PC-9 (cell line): ENCODE measurements around the gene MSH3. TPM values are rescaled to one million over a fixed set of nuclear protein-coding genes. Genes with fewer than 3 reads are reported as not detected.

ENCODE experiments used
- BruUV-seq: library from RNA; stranded (reverse); fragments of 400-500 nt; replicated peaks from 2 replicates; lab custom pipeline; 2021; lab: Mats Ljungman, UMichigan
- CTCF ChIA-PET: fragments of 300-600 bp; sonication (Branson Sonifier 250); formaldehyde crosslinking; loops from one replicate; lab custom pipeline; 2022; ENCODE audit warnings: antibody characterized with exemption; lab: Charles Lee
- POLR2A ChIA-PET: fragments of 300-600 bp; sonication (Branson Sonifier 250); formaldehyde crosslinking; loops from one replicate; lab custom pipeline; 2022; ENCODE audit warnings: antibody characterized with exemption; ENCODE audit not compliant: unreplicated experiment; lab: Charles Lee
- DNase-seq, 2 experiments: peaks; one replicate each; pipeline versions ENCODE4 v3.0.0 to v3.0.0-alpha.2; 2015 to 2022; ENCODE audit warnings: mixed read lengths in 1 of 2
- H2AFZ ChIP-seq: fragments of 200-600 bp; sonication (generic); 2 replicates; pipeline ENCODE4 v1.8.1; 2017; ENCODE audit warnings: antibody characterized with exemption
- H3F3A ChIP-seq: fragments of 200-600 bp; sonication (generic); 2 replicates; pipeline ENCODE4 v1.8.1; 2017; ENCODE audit warnings: antibody characterized with exemption, mild to moderate bottlenecking, low read depth; ENCODE audit not compliant: insufficient read depth
- H3K27ac ChIP-seq: fragments of 200-600 bp; sonication (generic); 2 replicates; pipeline ENCODE4 v1.6.1; 2016; ENCODE audit warnings: mixed run types
- H3K27me3 ChIP-seq: fragments of 200-600 bp; sonication (generic); 2 replicates; pipeline ENCODE4 v1.6.1; 2016; ENCODE audit warnings: low read depth, mixed run types; ENCODE audit not compliant: insufficient read depth
- H3K36me3 ChIP-seq: fragments of 200-600 bp; sonication (generic); 2 replicates; pipeline ENCODE4 v1.6.1; 2016; ENCODE audit warnings: low read depth, mixed run types
- H3K4me1 ChIP-seq: fragments of 200-600 bp; sonication (generic); replicated peaks from 2 replicates; pipeline ENCODE4 v1.6.1; 2016; ENCODE audit warnings: mixed run types; ENCODE audit not compliant: insufficient read depth
- H3K4me2 ChIP-seq: fragments of 200-600 bp; sonication (generic); 2 replicates; pipeline ENCODE4 v1.6.1; 2017; ENCODE audit warnings: mixed run types
- H3K4me3 ChIP-seq: fragments of 200-600 bp; sonication (generic); 2 replicates; pipeline ENCODE4 v1.6.1; 2016; ENCODE audit warnings: mixed run types
- H3K79me2 ChIP-seq: fragments of 200-600 bp; sonication (generic); 2 replicates; pipeline ENCODE4 v1.6.1; 2017; ENCODE audit warnings: low read depth, mixed run types
- H3K9me2 ChIP-seq: fragments of 200-600 bp; sonication (generic); 2 replicates; pipeline ENCODE4 v1.8.1; 2017; ENCODE audit warnings: mild to moderate bottlenecking; ENCODE audit not compliant: insufficient read depth
- H3K9me3 ChIP-seq: fragments of 200-600 bp; sonication (generic); 2 replicates; pipeline ENCODE4 v1.8.1; 2016; ENCODE audit warnings: low read depth; ENCODE audit not compliant: insufficient read depth
- H4K20me1 ChIP-seq: fragments of 200-600 bp; sonication (generic); 2 replicates; pipeline ENCODE4 v1.8.1; 2017; ENCODE audit not compliant: insufficient read depth
- EZH2 ChIP-seq: fragments of 200-600 bp; sonication (generic); IDR thresholded peaks from 2 replicates; pipeline ENCODE4 v1.8.0; 2017; ENCODE audit warnings: antibody characterized with exemption, low read depth
- intact Hi-C: fragments of 100-400 bp; cut with micrococcal nuclease; formaldehyde crosslinking; loops from one replicate; pipeline ENCODE4 v1.10.0; 2022; ENCODE audit not compliant: unreplicated experiment
- total RNA-seq: library from RNA; stranded (reverse); gene quantifications from 2 replicates; pipeline ENCODE4 v1.2.3, GENCODE V29; 2021
- TF ChIP-seq, protein P1 (sequence below): fragments of 200-600 bp; sonication (generic); conservative IDR thresholded peaks from 2 replicates; pipeline ENCODE4 v1.6.1; 2017; ENCODE audit warnings: mixed run types, antibody characterized with exemption, mild to moderate bottlenecking, moderate library complexity

MSH3 gene
- total RNA-seq, 1 experiment from 2014 or later, result 16.9 TPM

DNA sequence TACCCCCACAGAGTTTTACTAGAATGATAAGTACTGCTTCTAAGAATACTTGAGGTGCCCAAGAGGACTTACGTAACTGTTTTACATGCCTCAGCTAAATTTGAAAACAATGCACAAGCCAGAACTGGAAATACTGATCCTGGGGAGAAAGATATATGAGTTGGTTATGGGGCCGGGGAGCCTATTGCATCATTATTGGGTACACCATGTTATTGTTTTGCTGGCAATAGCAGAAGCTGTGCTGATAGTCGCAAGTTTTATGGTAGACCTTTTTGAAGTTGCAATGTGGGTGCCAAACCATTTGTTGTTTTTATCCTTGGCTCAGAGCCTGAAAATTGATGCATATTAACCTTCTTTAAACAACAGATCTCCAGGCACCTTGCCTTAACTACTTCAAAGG lies 108.8 kb downstream of the MSH3 start:
- intact Hi-C loops, result no loop called here
- TF ChIP-seq, protein P1, sequence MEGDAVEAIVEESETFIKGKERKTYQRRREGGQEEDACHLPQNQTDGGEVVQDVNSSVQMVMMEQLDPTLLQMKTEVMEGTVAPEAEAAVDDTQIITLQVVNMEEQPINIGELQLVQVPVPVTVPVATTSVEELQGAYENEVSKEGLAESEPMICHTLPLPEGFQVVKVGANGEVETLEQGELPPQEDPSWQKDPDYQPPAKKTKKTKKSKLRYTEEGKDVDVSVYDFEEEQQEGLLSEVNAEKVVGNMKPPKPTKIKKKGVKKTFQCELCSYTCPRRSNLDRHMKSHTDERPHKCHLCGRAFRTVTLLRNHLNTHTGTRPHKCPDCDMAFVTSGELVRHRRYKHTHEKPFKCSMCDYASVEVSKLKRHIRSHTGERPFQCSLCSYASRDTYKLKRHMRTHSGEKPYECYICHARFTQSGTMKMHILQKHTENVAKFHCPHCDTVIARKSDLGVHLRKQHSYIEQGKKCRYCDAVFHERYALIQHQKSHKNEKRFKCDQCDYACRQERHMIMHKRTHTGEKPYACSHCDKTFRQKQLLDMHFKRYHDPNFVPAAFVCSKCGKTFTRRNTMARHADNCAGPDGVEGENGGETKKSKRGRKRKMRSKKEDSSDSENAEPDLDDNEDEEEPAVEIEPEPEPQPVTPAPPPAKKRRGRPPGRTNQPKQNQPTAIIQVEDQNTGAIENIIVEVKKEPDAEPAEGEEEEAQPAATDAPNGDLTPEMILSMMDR, result no peak
- no peak for TF ChIP-seq EZH2
- Histone ChIP-seq H3K36me3 (peaks cover 2% of the 10 kb centered on the region; the same call in 1 of the 2 replicates), H3K9me3 (no peaks in the 10 kb centered on the region), H3F3A (no peaks in the 10 kb centered on the region), H4K20me1 (no peaks in the 10 kb centered on the region), H3K27me3 (no peaks in the 10 kb centered on the region), H3K4me2 (no peak overlapping the region), H3K9me2 (no peaks in the 10 kb centered on the region), H3K4me1 (peaks cover 4% of the 10 kb centered on the region; the same call in 1 of the 2 replicates), H3K79me2 (no peaks in the 10 kb centered on the region), H3K27ac (no peak overlapping the region), H2AFZ (no peak overlapping the region), H3K4me3 (no peak overlapping the region)
- DNase-seq, result no peak
- no TSS peak for BruUV-seq
- POLR2A ChIA-PET, result no interaction called here
- CTCF ChIA-PET, result no interaction called here

DNA sequence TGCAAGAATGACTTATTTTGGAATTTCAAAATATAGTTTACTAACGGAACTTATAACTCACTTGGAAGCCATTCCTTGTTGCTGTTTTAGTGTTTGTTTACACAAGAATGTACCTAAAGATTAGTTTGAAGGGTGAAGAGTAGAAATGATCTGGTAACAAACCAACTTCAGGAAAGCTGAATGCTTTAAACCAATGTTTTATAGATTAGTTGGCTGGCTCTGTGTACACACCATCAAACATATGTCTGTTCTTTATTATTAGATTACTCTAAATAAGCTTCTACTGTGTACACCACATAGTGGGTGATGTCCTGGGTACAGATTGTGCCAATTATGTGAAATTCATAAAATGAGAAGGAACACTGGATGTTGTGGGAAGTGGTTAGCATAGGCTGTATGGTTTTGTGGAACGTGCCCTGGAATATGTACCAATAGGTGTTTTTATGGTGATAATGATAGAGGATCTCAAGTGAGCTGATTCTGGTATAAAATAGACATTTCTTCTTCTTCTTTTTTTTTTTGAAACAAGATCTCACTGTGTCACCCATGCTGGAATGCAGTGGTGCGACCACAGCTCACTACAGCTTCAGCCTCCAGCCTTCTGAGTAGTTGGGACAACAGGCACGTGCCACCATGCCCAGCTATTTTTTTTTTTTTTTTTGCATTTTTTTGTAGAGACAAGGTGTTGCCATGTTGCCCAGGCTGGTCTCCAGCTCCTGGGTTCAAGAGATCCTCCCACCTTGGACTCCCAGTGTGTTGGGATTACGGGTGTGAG lies 109.6 kb downstream of the MSH3 start:
- Histone ChIP-seq H3K36me3 (no peaks in the 10 kb centered on the region), H3K79me2 (no peaks in the 10 kb centered on the region), H3K9me3 (no peaks in the 10 kb centered on the region), H3K4me2 (no peak overlapping the region), H3K9me2 (no peaks in the 10 kb centered on the region), H2AFZ (no peak overlapping the region), H3F3A (no peaks in the 10 kb centered on the region), H3K27me3 (no peaks in the 10 kb centered on the region), H4K20me1 (no peaks in the 10 kb centered on the region), H3K27ac (0 out of 2 replicates have a peak overlapping the region, but pooled peaks have one; percentile 11), H3K4me1 (peaks cover 4% of the 10 kb centered on the region; the same call in 1 of the 2 replicates), H3K4me3 (no peak overlapping the region; the same call in 1 of the 2 replicates)
- DNase-seq, result peak in 1 of 2 experiments; percentile 45
- POLR2A ChIA-PET, result no interaction called here
- CTCF ChIA-PET, result interaction anchor here (0.6 kb wide), 2 partner anchors 74 to 345 kb away, joined by 3 to 4 read pairs; no protein-coding TSS in a partner anchor
- BruUV-seq, result no TSS peak
- TF ChIP-seq EZH2, result no peak
- TF ChIP-seq, protein P1, result no peak
- intact Hi-C loops, result no loop called here

DNA sequence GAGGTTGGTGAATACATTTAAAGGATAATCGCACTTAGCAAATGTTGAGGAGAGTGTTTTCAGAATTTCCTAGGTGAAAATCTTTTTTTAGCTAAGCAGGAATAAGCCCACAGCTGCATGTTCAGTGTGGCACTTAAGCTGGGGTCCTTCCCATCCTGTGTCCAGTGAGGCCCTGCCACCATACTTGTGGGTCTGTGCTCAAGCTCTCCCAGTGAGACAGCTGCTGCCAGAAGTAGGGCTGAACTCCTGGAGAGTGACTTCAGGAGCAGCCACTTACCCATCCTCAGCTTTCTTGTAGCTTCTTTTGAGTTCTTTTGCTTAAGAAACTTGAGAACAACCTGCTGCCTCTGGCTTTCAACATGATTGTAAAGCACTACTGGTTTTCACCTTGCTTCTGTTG lies 110.3 kb downstream of the MSH3 start:
- intact Hi-C loops, result no loop called here
- no peaks in the 10 kb centered on the region for H3K79me2 ChIP-seq
- no peak overlapping the region for H2AFZ ChIP-seq
- no peaks in the 10 kb centered on the region for H4K20me1 ChIP-seq
- no peak overlapping the region for H3K4me3 ChIP-seq
- H3K4me2 ChIP-seq, result no peak overlapping the region
- DNase-seq, result no peak
- H3K9me2 ChIP-seq, result no peaks in the 10 kb centered on the region
- no peak for TF ChIP-seq EZH2
- TF ChIP-seq, protein P1, result no peak
- POLR2A ChIA-PET, result no interaction called here
- no peaks in the 10 kb centered on the region for H3F3A ChIP-seq
- CTCF ChIA-PET, result no interaction called here
- no peaks in the 10 kb centered on the region for H3K27me3 ChIP-seq
- peaks cover 4% of the 10 kb centered on the region; the same call in 1 of the 2 replicates for H3K4me1 ChIP-seq
- H3K27ac ChIP-seq, result no peak overlapping the region
- BruUV-seq, result no TSS peak
- H3K36me3 ChIP-seq, result no peaks in the 10 kb centered on the region
- no peaks in the 10 kb centered on the region for H3K9me3 ChIP-seq
